ENCODE measurements around the gene PTK7.
"Not testable (repeated sequence)": the region's sequence is repeated elsewhere in the genome, so short reads cannot be mapped to it uniquely, and the experiment has no call there.

Gene PTK7

GRCh38 chr6:43113431-43114260 is 37.5 kb downstream of the PTK7 start:
- Histone ChIP-seq H4K20me1 (ENCODE audit: low read depth, low read length) (no peaks in the 10 kb centered on the region), H3K4me3 (ENCODE audit: insufficient read depth, low read length, poor library complexity, severe bottlenecking) (no peak overlapping the region), H3K4me2 (ENCODE audit: low read depth, low read length, poor library complexity, severe bottlenecking) (no peak overlapping the region), H3K27me3 (ENCODE audit: low read length) (no peaks in the 10 kb centered on the region), H2AFZ (ENCODE audit: low read depth, low read length, severe bottlenecking) (no peak overlapping the region), H3F3A (ENCODE audit: insufficient read depth) (no peaks in the 10 kb centered on the region), H3K9me3 (ENCODE audit: insufficient read depth, low read length) (no peaks in the 10 kb centered on the region), H3K27ac (ENCODE audit: low read depth, low read length) (no peak overlapping the region), H3K9me2 (replicated peaks; ENCODE audit: insufficient read depth, low read length) (no peaks in the 10 kb centered on the region), H3K9ac (ENCODE audit: low read length) (no peak overlapping the region), H3K36me3 (ENCODE audit: low read length) (no peaks in the 10 kb centered on the region), H3K79me2 (ENCODE audit: insufficient read depth, low read length) (no peaks in the 10 kb centered on the region)
- TF ChIP-seq CTCF (IDR thresholded peaks at IDR 0.05; ENCODE audit: insufficient read depth, low read length, poor library complexity, severe bottlenecking) (no peak), EZH2phosphoT487 (conservative IDR thresholded peaks at IDR 0.05; ENCODE audit: low read length) (no peak)

- no peak overlapping the region for H3K4me2 ChIP-seq (ENCODE audit: low read depth, low read length, poor library complexity, severe bottlenecking)
- no peaks in the 10 kb centered on the region for H3K79me2 ChIP-seq (ENCODE audit: insufficient read depth, low read length)
- H3K9me3 ChIP-seq (ENCODE audit: insufficient read depth, low read length), result no peaks in the 10 kb centered on the region
- no peak overlapping the region for H3K9ac ChIP-seq (ENCODE audit: low read length)
- H3K4me3 ChIP-seq (ENCODE audit: insufficient read depth, low read length, poor library complexity, severe bottlenecking), result no peak overlapping the region
- H3K27ac ChIP-seq (ENCODE audit: low read depth, low read length), result no peak overlapping the region
- H3F3A ChIP-seq (ENCODE audit: insufficient read depth), result no peaks in the 10 kb centered on the region
- H2AFZ ChIP-seq (ENCODE audit: low read depth, low read length, severe bottlenecking), result no peak overlapping the region
- no peak for TF ChIP-seq EZH2phosphoT487 (conservative IDR thresholded peaks at IDR 0.05; ENCODE audit: low read length)
- TF ChIP-seq CTCF (IDR thresholded peaks at IDR 0.05; ENCODE audit: insufficient read depth, low read length, poor library complexity, severe bottlenecking), result no peak
- no peaks in the 10 kb centered on the region for H4K20me1 ChIP-seq (ENCODE audit: low read depth, low read length)
- no peaks in the 10 kb centered on the region for H3K36me3 ChIP-seq (ENCODE audit: low read length)
- H3K27me3 ChIP-seq (ENCODE audit: low read length), result no peaks in the 10 kb centered on the region
- no peaks in the 10 kb centered on the region for H3K9me2 ChIP-seq (replicated peaks; ENCODE audit: insufficient read depth, low read length)
These were observed 39.3 kb downstream of the PTK7 start for GRCh38 chr6:43115365-43115764.

- not testable (repeated sequence) for H3K9ac ChIP-seq (ENCODE audit: low read length); H3K27ac ChIP-seq (ENCODE audit: low read depth, low read length); H3K9me3 ChIP-seq (ENCODE audit: insufficient read depth, low read length); H3K36me3 ChIP-seq (ENCODE audit: low read length); H3K9me2 ChIP-seq (replicated peaks; ENCODE audit: insufficient read depth, low read length); H3K27me3 ChIP-seq (ENCODE audit: low read length); H3K79me2 ChIP-seq (ENCODE audit: insufficient read depth, low read length); H3K4me3 ChIP-seq (ENCODE audit: insufficient read depth, low read length, poor library complexity, severe bottlenecking); H3K4me2 ChIP-seq (ENCODE audit: low read depth, low read length, poor library complexity, severe bottlenecking); H2AFZ ChIP-seq (ENCODE audit: low read depth, low read length, severe bottlenecking); H4K20me1 ChIP-seq (ENCODE audit: low read depth, low read length); H3F3A ChIP-seq (ENCODE audit: insufficient read depth)
These were observed 41.4 kb downstream of the PTK7 start for GRCh38 chr6:43117466-43117865.

- Histone ChIP-seq H3K9ac (ENCODE audit: low read length) (no peak overlapping the region), H4K20me1 (ENCODE audit: low read depth, low read length) (no peaks in the 10 kb centered on the region), H3K9me3 (ENCODE audit: insufficient read depth, low read length) (no peaks in the 10 kb centered on the region), H3K4me3 (ENCODE audit: insufficient read depth, low read length, poor library complexity, severe bottlenecking) (no peak overlapping the region), H3K27ac (ENCODE audit: low read depth, low read length) (no peak overlapping the region), H2AFZ (ENCODE audit: low read depth, low read length, severe bottlenecking) (no peak overlapping the region), H3K27me3 (ENCODE audit: low read length) (no peaks in the 10 kb centered on the region), H3F3A (ENCODE audit: insufficient read depth) (no peaks in the 10 kb centered on the region), H3K4me2 (ENCODE audit: low read depth, low read length, poor library complexity, severe bottlenecking) (no peak overlapping the region), H3K36me3 (ENCODE audit: low read length) (no peaks in the 10 kb centered on the region), H3K9me2 (replicated peaks; ENCODE audit: insufficient read depth, low read length) (no peaks in the 10 kb centered on the region), H3K79me2 (ENCODE audit: insufficient read depth, low read length) (no peaks in the 10 kb centered on the region)
- no peak for TF ChIP-seq CTCF (IDR thresholded peaks at IDR 0.05; ENCODE audit: insufficient read depth, low read length, poor library complexity, severe bottlenecking)
- no peak for TF ChIP-seq EZH2phosphoT487 (conservative IDR thresholded peaks at IDR 0.05; ENCODE audit: low read length)
These were observed 43.4 kb downstream of the PTK7 start for GRCh38 chr6:43119482-43119881.

Data from SU-DHL-6 (cell line).